PFSK-1 (cell line): ENCODE measurements around the gene USH2A.

Source experiments
- FOXP2 ChIP-seq: optimal IDR thresholded peaks from 2 replicates; pipeline ENCODE3; 2011; ENCODE audit warnings: borderline replicate concordance, control low read depth, inconsistent platforms; ENCODE audit not compliant: insufficient read depth; ENCODE audit errors: extremely low read length, extremely low read depth
- POLR2AphosphoS5 ChIP-seq: IDR thresholded peaks from 2 replicates; pipeline ENCODE4 v1.6.1; 2012; ENCODE audit warnings: low read depth, mild to moderate bottlenecking, control low read depth, low read length, moderate library complexity
- REST ChIP-seq, 2 experiments: IDR thresholded peaks; 2 replicates each; pipeline versions ENCODE4 v1.6.1 to v1.8.0; 2011 to 2012; ENCODE audit warnings: low read depth in 2 of 2, low read length in 2 of 2, control low read depth in 1 of 2, inconsistent platforms in 1 of 2, mild to moderate bottlenecking in 1 of 2, moderate library complexity in 1 of 2; ENCODE audit not compliant: insufficient read depth in 1 of 2
- SIN3A ChIP-seq: IDR thresholded peaks from 2 replicates; pipeline ENCODE4 v1.6.1; 2012; ENCODE audit warnings: mild to moderate bottlenecking, low read length, moderate library complexity, borderline replicate concordance; ENCODE audit not compliant: insufficient read depth
- TAF1 ChIP-seq: IDR thresholded peaks from 2 replicates; pipeline ENCODE4 v1.6.1; 2012; ENCODE audit warnings: low read length, control low read depth, borderline replicate concordance; ENCODE audit not compliant: insufficient read depth

GRCh38 chr1:216057947-216058346 is 365.3 kb downstream of the USH2A start:
- TF ChIP-seq REST (IDR thresholded peaks at IDR 0.05; ENCODE audit: insufficient read depth in 1 of 2, low read depth in 2 of 2, low read length in 2 of 2), result no peak
- TF ChIP-seq POLR2AphosphoS5, result no peak
- TF ChIP-seq SIN3A, result no peak
- no peak for TF ChIP-seq FOXP2
- no peak for TF ChIP-seq TAF1
